ENCODE measurements around the gene CAGE1.

The CAGE1 gene

DNA sequence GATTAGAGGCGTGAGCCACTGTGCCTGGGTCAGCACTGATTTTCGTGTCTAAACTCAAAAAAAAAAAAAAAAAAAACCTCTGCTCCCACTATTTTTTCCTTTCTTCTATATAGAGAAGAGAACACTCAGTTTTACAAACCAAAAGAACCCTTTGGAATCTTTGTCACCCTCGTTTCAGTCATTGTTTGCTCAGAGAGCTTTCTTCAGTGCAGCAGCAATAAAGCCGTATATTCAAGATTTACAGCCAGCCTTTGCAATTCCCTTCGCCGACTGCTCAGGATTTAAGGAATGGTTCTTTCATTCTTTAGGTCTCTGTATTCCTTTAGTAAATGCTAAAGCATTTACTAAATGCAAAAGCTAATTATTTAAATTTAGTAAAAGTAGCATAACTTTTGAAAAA is 20.2 kb upstream of the CAGE1 start:
- Histone ChIP-seq H3K4me2 (ENCODE audit: insufficient read depth, low read length, poor library complexity, severe bottlenecking) (no peak overlapping the region), H3K27ac (replicated peaks; ENCODE audit: low read length) (no peak overlapping the region), H3K23ac (ENCODE audit: low read depth, low read length, poor library complexity) (no peak overlapping the region)

DNA sequence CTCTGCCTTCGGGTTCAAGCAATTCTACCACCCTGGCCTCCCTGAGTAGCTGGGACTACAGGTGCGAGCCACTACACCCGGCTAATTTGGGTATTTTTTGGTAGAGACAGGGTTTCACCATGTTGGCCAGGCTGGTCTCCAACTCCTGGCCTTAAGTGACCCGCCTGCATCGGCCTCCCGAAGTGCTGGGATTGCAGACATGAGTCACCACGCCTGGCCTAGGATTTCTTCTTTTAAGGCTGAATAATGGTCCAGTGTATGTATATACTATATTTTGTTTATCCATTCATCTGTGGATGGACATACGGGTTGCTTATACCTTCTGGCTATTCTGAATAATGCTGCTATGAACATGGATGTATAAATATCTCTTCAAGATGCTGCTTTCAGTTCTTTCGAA is 17.2 kb upstream of the CAGE1 start:
- no CpG with 5 or more reads among the region's 9 CpGs for WGBS, 2 donors (ENCODE audit: extremely low coverage in 2 of 2, insufficient read length in 2 of 2, insufficient replicate concordance in 1 of 2)
- Histone ChIP-seq H3K36me3 (replicated peaks in 1 of 2; ENCODE audit: control insufficient read depth in 2 of 2, insufficient read depth in 2 of 2, low read length in 2 of 2) (peaks cover 9 to 97% of the 10 kb centered on the region in 2 donors), H4K8ac (ENCODE audit: low read depth, low read length) (no peak overlapping the region), H3K4me3 (ENCODE audit: low read length in 2 of 2) (no peak overlapping the region), H3K18ac (ENCODE audit: low read length) (no peak overlapping the region), H3K4ac (ENCODE audit: low read length) (no peak overlapping the region), H3K9ac (ENCODE audit: low read depth, low read length, poor library complexity) (no peak overlapping the region), H2AK5ac (ENCODE audit: low read depth, low read length) (no peak overlapping the region), H3K27me3 (ENCODE audit: control insufficient read depth in 3 of 3, insufficient read depth in 3 of 3, low read depth in 1 of 3, low read length in 3 of 3) (no peaks in the 10 kb centered on the region), H3K4me1 (ENCODE audit: control insufficient read depth in 2 of 2, insufficient read depth in 1 of 2, low read depth in 1 of 2, low read length in 2 of 2) (no peaks in the 10 kb centered on the region), H2BK12ac (ENCODE audit: low read length) (no peak overlapping the region), H3K79me1 (ENCODE audit: low read depth, low read length) (no peaks in the 10 kb centered on the region), H2AFZ (ENCODE audit: low read length) (no peak overlapping the region), H2BK15ac (ENCODE audit: low read length) (no peak overlapping the region), H3K23ac (ENCODE audit: low read depth, low read length, poor library complexity) (no peak overlapping the region), H3K4me2 (ENCODE audit: insufficient read depth, low read length, poor library complexity, severe bottlenecking) (no peak overlapping the region), H3K9me3 (replicated peaks in 1 of 2; ENCODE audit: control insufficient read depth in 2 of 2, insufficient read depth in 1 of 2, low read depth in 1 of 2, low read length in 2 of 2) (no peaks in the 10 kb centered on the region), H3K27ac (replicated peaks; ENCODE audit: low read length) (no peak overlapping the region), H3K14ac (ENCODE audit: low read length) (no peak overlapping the region), H2BK5ac (ENCODE audit: low read length) (no peak overlapping the region), H4K91ac (ENCODE audit: low read depth, low read length, poor library complexity) (no peak overlapping the region), H2BK120ac (ENCODE audit: low read depth, low read length) (no peak overlapping the region)
- DNase-seq (ENCODE audit: low spot score): no peak

More for the DNA sequence above, 20.2 kb upstream of the CAGE1 start:
- Histone ChIP-seq H2BK120ac (ENCODE audit: low read depth, low read length) (no peak overlapping the region), H3K36me3 (replicated peaks in 1 of 2; ENCODE audit: control insufficient read depth in 2 of 2, insufficient read depth in 2 of 2, low read length in 2 of 2) (peaks cover 10 to 97% of the 10 kb centered on the region in 2 donors), H2BK12ac (ENCODE audit: low read length) (no peak overlapping the region), H3K9ac (ENCODE audit: low read depth, low read length, poor library complexity) (no peak overlapping the region), H2BK15ac (ENCODE audit: low read length) (no peak overlapping the region), H2BK5ac (ENCODE audit: low read length) (no peak overlapping the region), H3K4me3 (ENCODE audit: low read length in 2 of 2) (no peak overlapping the region), H3K79me1 (ENCODE audit: low read depth, low read length) (no peaks in the 10 kb centered on the region), H3K4me1 (ENCODE audit: control insufficient read depth in 2 of 2, insufficient read depth in 1 of 2, low read depth in 1 of 2, low read length in 2 of 2) (peaks cover 0 to 3% of the 10 kb centered on the region in 2 donors), H4K91ac (ENCODE audit: low read depth, low read length, poor library complexity) (no peak overlapping the region), H4K8ac (ENCODE audit: low read depth, low read length) (no peak overlapping the region), H3K14ac (ENCODE audit: low read length) (no peak overlapping the region), H3K9me3 (replicated peaks in 1 of 2; ENCODE audit: control insufficient read depth in 2 of 2, insufficient read depth in 1 of 2, low read depth in 1 of 2, low read length in 2 of 2) (no peaks in the 10 kb centered on the region), H3K18ac (ENCODE audit: low read length) (no peak overlapping the region), H3K27me3 (ENCODE audit: control insufficient read depth in 3 of 3, insufficient read depth in 3 of 3, low read depth in 1 of 3, low read length in 3 of 3) (no peaks in the 10 kb centered on the region), H2AK5ac (ENCODE audit: low read depth, low read length) (no peak overlapping the region), H2AFZ (ENCODE audit: low read length) (no peak overlapping the region), H3K4ac (ENCODE audit: low read length) (no peak overlapping the region)
- no CpG with 5 or more reads among the region's 6 CpGs for WGBS, 2 donors (ENCODE audit: extremely low coverage in 2 of 2, insufficient read length in 2 of 2, insufficient replicate concordance in 1 of 2)
- DNase-seq (ENCODE audit: low spot score): no peak

DNA sequence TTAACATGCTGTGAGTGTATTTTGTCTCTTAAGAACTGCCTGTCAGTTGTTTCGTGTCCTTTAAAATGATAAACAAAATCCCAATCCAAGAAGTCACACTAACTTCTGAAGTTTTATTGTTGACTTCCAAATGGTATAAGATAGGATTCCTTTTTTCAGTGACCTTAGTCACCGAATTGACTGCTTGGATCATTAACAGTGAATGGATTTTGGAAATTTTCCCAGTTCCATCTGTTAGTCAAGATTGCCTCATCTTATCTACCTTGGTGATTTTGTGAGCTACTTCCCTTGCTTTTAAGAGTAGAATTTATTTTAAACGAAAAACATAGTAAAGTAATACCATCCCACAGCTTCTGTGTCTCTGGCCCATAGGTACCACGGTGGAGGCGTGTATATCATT is 15.0 kb upstream of the CAGE1 start:
- no peaks in the 10 kb centered on the region for H3K9me3 ChIP-seq (replicated peaks in 1 of 2; ENCODE audit: control insufficient read depth in 2 of 2, insufficient read depth in 1 of 2, low read depth in 1 of 2, low read length in 2 of 2)
- no CpG with 5 or more reads among the region's 5 CpGs for WGBS, 2 donors (ENCODE audit: extremely low coverage in 2 of 2, insufficient read length in 2 of 2, insufficient replicate concordance in 1 of 2)
- no peak overlapping the region for H3K4ac ChIP-seq (ENCODE audit: low read length)
- DNase-seq (ENCODE audit: low spot score): no peak
- H3K4me1 ChIP-seq (ENCODE audit: control insufficient read depth in 2 of 2, insufficient read depth in 1 of 2, low read depth in 1 of 2, low read length in 2 of 2): no peaks in the 10 kb centered on the region
- H3K27ac ChIP-seq (replicated peaks; ENCODE audit: low read length): no peak overlapping the region
- H3K4me2 ChIP-seq (ENCODE audit: insufficient read depth, low read length, poor library complexity, severe bottlenecking): no peak overlapping the region
- H3K4me3 ChIP-seq (ENCODE audit: low read length in 2 of 2): no peak overlapping the region
- no peak overlapping the region for H4K8ac ChIP-seq (ENCODE audit: low read depth, low read length)
- H2BK5ac ChIP-seq (ENCODE audit: low read length): no peak overlapping the region
- no peak overlapping the region for H3K14ac ChIP-seq (ENCODE audit: low read length)
- no peaks in the 10 kb centered on the region for H3K27me3 ChIP-seq (ENCODE audit: control insufficient read depth in 3 of 3, insufficient read depth in 3 of 3, low read depth in 1 of 3, low read length in 3 of 3)
- H4K91ac ChIP-seq (ENCODE audit: low read depth, low read length, poor library complexity): no peak overlapping the region
- H2BK12ac ChIP-seq (ENCODE audit: low read length): no peak overlapping the region
- H3K9ac ChIP-seq (ENCODE audit: low read depth, low read length, poor library complexity): no peak overlapping the region
- peaks cover 14 to 96% of the 10 kb centered on the region in 2 donors for H3K36me3 ChIP-seq (replicated peaks in 1 of 2; ENCODE audit: control insufficient read depth in 2 of 2, insufficient read depth in 2 of 2, low read length in 2 of 2)
- H3K18ac ChIP-seq (ENCODE audit: low read length): no peak overlapping the region
- H2BK15ac ChIP-seq (ENCODE audit: low read length): no peak overlapping the region
- no peak overlapping the region for H2BK120ac ChIP-seq (ENCODE audit: low read depth, low read length)
- H3K23ac ChIP-seq (ENCODE audit: low read depth, low read length, poor library complexity): no peak overlapping the region
- H3K79me1 ChIP-seq (ENCODE audit: low read depth, low read length): no peaks in the 10 kb centered on the region
- no peak overlapping the region for H2AFZ ChIP-seq (ENCODE audit: low read length)
- H2AK5ac ChIP-seq (ENCODE audit: low read depth, low read length): no peak overlapping the region

- Histone ChIP-seq H3K4ac (ENCODE audit: low read length) (no peak overlapping the region), H3K23ac (ENCODE audit: low read depth, low read length, poor library complexity) (no peak overlapping the region), H3K4me1 (ENCODE audit: control insufficient read depth in 2 of 2, insufficient read depth in 1 of 2, low read depth in 1 of 2, low read length in 2 of 2) (no peaks in the 10 kb centered on the region), H2BK12ac (ENCODE audit: low read length) (no peak overlapping the region), H2BK120ac (ENCODE audit: low read depth, low read length) (no peak overlapping the region), H3K9me3 (replicated peaks in 1 of 2; ENCODE audit: control insufficient read depth in 2 of 2, insufficient read depth in 1 of 2, low read depth in 1 of 2, low read length in 2 of 2) (no peaks in the 10 kb centered on the region), H2AFZ (ENCODE audit: low read length) (no peak overlapping the region), H2BK5ac (ENCODE audit: low read length) (no peak overlapping the region), H4K8ac (ENCODE audit: low read depth, low read length) (no peak overlapping the region), H3K27me3 (ENCODE audit: control insufficient read depth in 3 of 3, insufficient read depth in 3 of 3, low read depth in 1 of 3, low read length in 3 of 3) (no peaks in the 10 kb centered on the region), H3K79me1 (ENCODE audit: low read depth, low read length) (no peaks in the 10 kb centered on the region), H3K14ac (ENCODE audit: low read length) (no peak overlapping the region), H3K36me3 (replicated peaks in 1 of 2; ENCODE audit: control insufficient read depth in 2 of 2, insufficient read depth in 2 of 2, low read length in 2 of 2) (peaks cover 13 to 96% of the 10 kb centered on the region in 2 donors), H2BK15ac (ENCODE audit: low read length) (no peak overlapping the region), H3K4me2 (ENCODE audit: insufficient read depth, low read length, poor library complexity, severe bottlenecking) (no peak overlapping the region), H3K27ac (replicated peaks; ENCODE audit: low read length) (no peak overlapping the region), H2AK5ac (ENCODE audit: low read depth, low read length) (no peak overlapping the region), H3K18ac (ENCODE audit: low read length) (no peak overlapping the region), H3K4me3 (ENCODE audit: low read length in 2 of 2) (no peak overlapping the region), H4K91ac (ENCODE audit: low read depth, low read length, poor library complexity) (no peak overlapping the region), H3K9ac (ENCODE audit: low read depth, low read length, poor library complexity) (no peak overlapping the region)
- whole genome bisulfite sequencing, 2 donors (ENCODE audit: extremely low coverage in 2 of 2, insufficient read length in 2 of 2, insufficient replicate concordance in 1 of 2): no CpG with 5 or more reads among the region's 1 CpG
- DNase-seq (ENCODE audit: low spot score): no peak
Observed at GRCh38 chr6:7402716-7403115, 13.2 kb upstream of the CAGE1 start.

Measured in neuronal stem cell (in vitro differentiated cells).